Measurements from ENCODE around the gene B4GALNT3. TPM values are rescaled to one million over a fixed set of nuclear protein-coding genes. Genes with fewer than 3 reads are reported as not detected.

Gene B4GALNT3
- total and polyA plus RNA-seq, 10 of the 15 experiments (the other 5 are each of a cell fraction or from before 2014, with no cell fraction given), result 0.05 to 4.2 (median 2.7) TPM; not detected in 1

- no peak overlapping the region for H3K4me2 ChIP-seq (ENCODE audit: control insufficient read depth, insufficient read depth)
- 75% methylated on average over 9 of the region's 9 CpGs for WGBS (ENCODE audit: insufficient coverage, insufficient replicate concordance, low lambda C conversion rate, missing lambda C conversion rate)
- no peak overlapping the region for H3K9ac ChIP-seq (ENCODE audit: control insufficient read depth, insufficient read depth, low read length)
- in situ Hi-C loops (cut with MboI) (loop anchor here (5.0 kb wide), 3 partner anchors 173 to 368 kb away; partner anchors contain the start of genes RAD52 and WNK1), intact Hi-C loops (cut with micrococcal nuclease; ENCODE audit: unreplicated experiment) (no loop called here)
- ChIA-PET CTCF (interaction anchor here (1.0 to 6.3 kb wide), 5 partner anchors 12 to 235 kb away, joined by 3 to 77 read pairs (median 5); partner anchors contain the start of gene WNK1), POLR2A (interaction anchor here (1.5 kb wide), 1 partner anchor 171 kb away, joined by 4 read pairs; no protein-coding TSS in a partner anchor), RAD21 (ENCODE audit: unreplicated experiment) (interaction anchor here (1.5 to 1.9 kb wide), 3 partner anchors 31 to 198 kb away, joined by 3 to 7 read pairs (median 6); no protein-coding TSS in a partner anchor), SMC1A (ENCODE audit: uncharacterized antibody, unreplicated experiment) (interaction anchor here (1.0 to 1.1 kb wide), 2 partner anchors 88 to 333 kb away, joined by 3 read pairs; no protein-coding TSS in a partner anchor)
- no TSS peak for BruUV-seq (replicated peaks)
- H2AFZ ChIP-seq (ENCODE audit: control insufficient read depth, low read depth, low read length), result no peak overlapping the region
- no peak overlapping the region for H3K27ac ChIP-seq (ENCODE audit: control insufficient read depth, insufficient read depth)
- H3K79me2 ChIP-seq (ENCODE audit: control insufficient read depth, insufficient read depth, low read length), result no peaks in the 10 kb centered on the region
- FAIRE-seq (no peak), ATAC-seq (no peak), DNase-seq (ENCODE audit: low read depth, low spot score) (no peak)
- H3K4me1 ChIP-seq (ENCODE audit: control insufficient read depth, insufficient read depth, low read length), result peaks cover 10% of the 10 kb centered on the region
- no peaks in the 10 kb centered on the region for H3K36me3 ChIP-seq (ENCODE audit: control insufficient read depth in 2 of 2, insufficient read depth in 2 of 2, low read length in 1 of 2)
- H3K9me3 ChIP-seq (replicated peaks; ENCODE audit: control insufficient read depth, insufficient read depth, low read length), result no peaks in the 10 kb centered on the region
- no peaks in the 10 kb centered on the region for H4K20me1 ChIP-seq (ENCODE audit: control insufficient read depth, insufficient read depth)
- H3K27me3 ChIP-seq (replicated peaks in 1 of 2; ENCODE audit: control insufficient read depth in 2 of 2, insufficient read depth in 2 of 2, low read length in 1 of 2), result no peaks in the 10 kb centered on the region
- TF ChIP-seq SMARCA5 (IDR thresholded peaks at IDR 0.05) (no peak), TCF3 (IDR thresholded peaks at IDR 0.05; ENCODE audit: borderline replicate concordance, insufficient read depth, low read depth, low read length) (no peak), MXI1 (IDR thresholded peaks at IDR 0.05; ENCODE audit: low read depth, low read length) (no peak), ETV6 (conservative IDR thresholded peaks at IDR 0.05 in 1 of 2, IDR thresholded peaks at IDR 0.05 in 1 of 2; ENCODE audit: borderline replicate concordance in 1 of 2, low read depth in 1 of 2) (no peak), BCL3 (IDR thresholded peaks at IDR 0.05; ENCODE audit: borderline replicate concordance, insufficient read depth, low read depth, low read length, poor library complexity, severe bottlenecking) (no peak), FOXK2 (IDR thresholded peaks at IDR 0.05) (no peak), SRF (IDR thresholded peaks at IDR 0.05; ENCODE audit: low read depth in 2 of 2, low read length in 2 of 2) (no peak), TBL1XR1 (IDR thresholded peaks at IDR 0.05; ENCODE audit: low read depth, low read length) (no peak), SPI1 (IDR thresholded peaks at IDR 0.05; ENCODE audit: borderline replicate concordance, insufficient read depth, low read depth, low read length) (no peak), ATF2 (IDR thresholded peaks at IDR 0.05; ENCODE audit: low read length) (no peak), ATF7 (IDR thresholded peaks at IDR 0.05; ENCODE audit: low read depth) (no peak), SREBF1 (IDR thresholded peaks at IDR 0.05; ENCODE audit: low read length) (no peak), KDM1A (IDR thresholded peaks at IDR 0.05; ENCODE audit: borderline replicate concordance) (no peak), RB1 (IDR thresholded peaks at IDR 0.05; ENCODE audit: borderline replicate concordance) (no peak), MAX (IDR thresholded peaks at IDR 0.05; ENCODE audit: low read depth, low read length) (no peak), MTA3 (IDR thresholded peaks at IDR 0.05; ENCODE audit: borderline replicate concordance, low read length) (no peak), STAT1 (conservative IDR thresholded peaks at IDR 0.05) (no peak), ZNF24 (IDR thresholded peaks at IDR 0.05) (no peak)
- no peak overlapping the region for H3K4me3 ChIP-seq
Measured at GRCh38 chr12:579420-580110, 119.8 kb downstream of the B4GALNT3 start.

Measured in GM12878 (cell line).